ENCODE results near the gene DDX55. TPM values are rescaled to one million over a fixed set of nuclear protein-coding genes. Genes with fewer than 3 reads are reported as not detected.

Gene DDX55, protein sequence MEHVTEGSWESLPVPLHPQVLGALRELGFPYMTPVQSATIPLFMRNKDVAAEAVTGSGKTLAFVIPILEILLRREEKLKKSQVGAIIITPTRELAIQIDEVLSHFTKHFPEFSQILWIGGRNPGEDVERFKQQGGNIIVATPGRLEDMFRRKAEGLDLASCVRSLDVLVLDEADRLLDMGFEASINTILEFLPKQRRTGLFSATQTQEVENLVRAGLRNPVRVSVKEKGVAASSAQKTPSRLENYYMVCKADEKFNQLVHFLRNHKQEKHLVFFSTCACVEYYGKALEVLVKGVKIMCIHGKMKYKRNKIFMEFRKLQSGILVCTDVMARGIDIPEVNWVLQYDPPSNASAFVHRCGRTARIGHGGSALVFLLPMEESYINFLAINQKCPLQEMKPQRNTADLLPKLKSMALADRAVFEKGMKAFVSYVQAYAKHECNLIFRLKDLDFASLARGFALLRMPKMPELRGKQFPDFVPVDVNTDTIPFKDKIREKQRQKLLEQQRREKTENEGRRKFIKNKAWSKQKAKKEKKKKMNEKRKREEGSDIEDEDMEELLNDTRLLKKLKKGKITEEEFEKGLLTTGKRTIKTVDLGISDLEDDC
- total RNA-seq = 10.0 and 20.2 TPM in 2 replicates

DNA sequence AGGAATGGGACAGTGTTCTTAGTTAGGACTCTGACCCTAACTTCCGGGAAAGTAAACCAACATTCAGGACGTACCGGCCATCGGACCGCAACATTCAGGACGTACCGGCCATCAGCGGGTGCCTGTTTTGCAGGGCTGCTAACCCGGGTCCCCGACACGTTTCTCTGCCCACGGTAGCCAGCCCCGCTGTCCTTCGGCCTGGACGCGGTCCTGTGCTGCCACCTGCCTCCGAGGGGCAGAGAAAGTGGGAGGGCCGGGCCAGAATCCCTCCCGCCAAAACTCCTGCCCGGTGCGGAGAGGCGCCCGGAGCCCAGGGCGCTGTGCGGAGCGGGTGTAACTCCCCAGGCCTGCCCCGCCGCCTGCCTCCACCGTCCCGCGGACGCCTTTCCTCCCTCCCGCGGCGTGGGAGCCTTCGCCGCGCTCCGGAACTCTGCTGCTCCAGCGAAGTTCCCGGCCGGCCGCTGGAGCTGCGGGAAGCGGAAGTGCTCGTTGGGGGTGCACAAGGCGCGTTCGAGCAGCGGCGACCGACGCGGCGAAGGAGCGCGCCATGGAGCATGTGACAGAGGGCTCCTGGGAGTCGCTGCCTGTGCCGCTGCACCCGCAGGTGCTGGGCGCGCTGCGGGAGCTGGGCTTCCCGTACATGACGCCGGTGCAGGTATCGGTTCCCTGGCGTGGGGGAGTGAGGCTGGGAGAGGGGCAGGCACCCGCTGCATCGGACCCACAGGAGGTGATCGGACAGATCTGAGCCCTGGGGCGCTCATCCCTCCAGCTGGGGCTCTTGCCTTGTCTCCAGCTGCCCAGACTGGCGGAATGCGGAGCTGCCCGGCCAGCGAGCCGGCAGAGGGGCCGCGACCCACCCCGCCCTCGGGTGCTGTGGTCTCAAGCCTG lies at the start of gene DDX55:
DDX55 (plus strand) TSS at position 498 of the 888 bp plus-strand sequence; CDS start at position 548, 50 bp downstream.

DNA sequence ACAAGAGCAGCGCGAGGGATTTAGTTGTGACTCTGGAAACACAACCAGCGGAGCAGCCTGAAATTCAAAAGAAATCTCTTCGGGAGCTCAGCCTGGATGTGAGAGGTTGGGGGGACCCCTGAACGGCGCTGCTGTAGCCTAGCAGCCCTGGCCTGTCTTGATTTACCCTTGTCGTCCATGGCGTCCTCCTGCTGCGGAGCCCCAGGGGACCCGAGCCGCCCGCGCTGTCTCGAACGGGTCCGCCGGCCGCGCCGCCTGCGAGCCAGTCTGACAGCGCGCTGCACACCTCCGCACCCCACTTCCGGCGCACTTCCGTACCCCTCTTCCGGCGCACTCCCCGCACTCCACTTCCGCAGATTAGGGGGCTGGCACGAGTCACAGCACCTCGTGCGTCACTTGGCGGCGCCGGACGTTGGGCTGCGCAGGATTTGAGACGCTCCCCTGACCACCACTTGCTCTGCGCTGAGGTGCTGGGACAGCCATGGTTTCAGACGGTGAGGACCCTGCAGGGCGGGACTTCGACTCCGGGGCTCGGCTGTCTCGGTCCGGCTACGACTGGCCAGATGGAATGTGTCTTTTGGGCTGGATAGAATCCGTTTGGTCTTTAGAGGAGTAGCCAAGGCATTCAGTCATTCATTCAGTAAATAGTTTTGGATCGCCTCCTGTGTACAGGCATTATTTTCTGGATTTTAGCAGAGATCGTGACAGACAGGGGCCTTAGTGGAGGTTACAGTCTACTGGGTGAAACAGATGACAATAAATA lies 31.7 kb downstream of the DDX55 start, which contains the start of the genes EIF2B1 and GTF2H3:
EIF2B1 (minus strand) TSS at position 308 of the 763 bp plus-strand sequence; CDS start at position 179, 129 bp downstream.
GTF2H3 (plus strand) TSS at position 451 of the 763 bp plus-strand sequence; CDS start at position 482, 31 bp downstream.

Other genes with a start within 250 kb of the DDX55 start
- 16.2 and 17.0 TPM in 2 replicates for gene SBNO1, start 237.3 kb upstream of the DDX55 start, total RNA-seq
- 42.1 and 54.0 TPM in 2 replicates for gene KMT5A, start 218.0 kb upstream of the DDX55 start, total RNA-seq
- gene RILPL2, start 165.4 kb upstream of the DDX55 start, total RNA-seq = 2.2 and 3.9 TPM in 2 replicates
- 9.6 and 14.2 TPM in 2 replicates for gene SNRNP35, start 144.0 kb upstream of the DDX55 start, total RNA-seq
- gene RILPL1, start 68.4 kb upstream of the DDX55 start, total RNA-seq = 19.1 and 24.3 TPM in 2 replicates
- 211 and 241 TPM in 2 replicates for gene TMED2, start 17.5 kb upstream of the DDX55 start, total RNA-seq
- 85.7 and 132 TPM in 2 replicates for gene EIF2B1, start 31.6 kb downstream of the DDX55 start, total RNA-seq
- 41.3 and 45.2 TPM in 2 replicates for gene GTF2H3, start 31.7 kb downstream of the DDX55 start, total RNA-seq
- 4.8 and 5.7 TPM in 2 replicates for gene TCTN2, start 69.0 kb downstream of the DDX55 start, total RNA-seq
- 11.3 and 18.9 TPM in 2 replicates for gene ATP6V0A2, start 110.3 kb downstream of the DDX55 start, total RNA-seq
- 0.08 and 0.55 TPM in 2 replicates for gene DNAH10, start 160.2 kb downstream of the DDX55 start, total RNA-seq

All from hair follicular keratinocyte (primary cell).